DMS53 (cell line): ENCODE measurements around the gene SLC22A23.

Experiments
- DNase-seq: peaks from one replicate; lab custom pipeline; 2025; lab: John Stamatoyannopoulos, UW

The SLC22A23 gene

DNA sequence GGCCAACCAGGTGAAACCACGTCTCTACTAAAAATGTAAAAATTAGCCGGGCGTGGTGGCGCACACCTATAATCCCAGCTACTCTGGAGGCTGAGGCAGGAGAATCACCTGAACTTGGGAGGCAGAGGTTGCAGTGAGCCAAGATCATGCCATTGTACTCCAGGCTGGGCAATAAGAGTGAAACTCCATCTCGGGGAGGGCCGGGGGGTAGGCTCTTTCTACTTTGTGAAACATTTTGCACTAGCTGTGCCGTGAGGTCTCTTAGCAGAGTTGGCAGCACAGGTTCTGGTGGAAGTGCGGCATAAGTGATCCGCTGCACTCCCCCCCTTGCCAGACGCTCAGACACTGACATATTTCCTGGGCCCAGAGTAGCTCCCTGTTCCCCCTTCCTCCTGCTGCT, 173.6 kb downstream of the SLC22A23 start:
- no peak for DNase-seq

DNA sequence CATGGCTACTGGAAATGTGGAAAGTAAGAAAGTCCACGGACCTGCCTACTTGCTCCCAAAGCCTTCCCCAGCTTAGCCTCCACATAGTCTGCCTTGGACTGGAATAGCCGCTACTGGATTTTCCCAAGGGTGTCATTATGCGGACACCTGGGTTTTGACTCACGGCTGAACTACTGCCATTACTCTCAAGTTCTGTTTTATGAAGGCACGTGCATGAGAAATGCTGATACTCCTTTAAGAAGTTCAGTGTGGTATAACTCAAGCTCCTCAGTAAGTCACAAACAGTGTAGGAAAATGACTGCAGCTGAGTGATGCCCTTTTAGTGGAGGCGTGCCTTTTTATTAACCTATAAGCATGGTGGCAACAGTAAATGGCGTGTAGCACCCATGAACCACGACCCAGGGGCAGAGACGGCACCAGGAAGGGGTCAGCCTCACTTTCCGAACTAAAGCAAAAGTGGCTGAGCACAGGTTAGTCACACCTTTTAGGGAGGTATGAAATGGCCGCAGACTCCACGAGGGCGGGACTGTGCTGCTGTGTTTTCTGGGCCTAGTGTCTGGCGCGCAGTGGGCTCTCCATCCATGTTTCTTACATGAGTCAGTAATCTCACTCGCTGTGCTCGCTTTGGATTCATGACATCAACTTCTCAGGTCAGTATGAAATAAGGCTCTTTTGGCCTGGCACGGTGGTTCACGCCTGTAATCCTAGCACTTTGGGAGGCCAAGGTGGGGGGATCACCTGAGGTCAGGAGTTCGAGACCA, 174.2 kb downstream of the SLC22A23 start:
- DNase-seq = no peak

DNA sequence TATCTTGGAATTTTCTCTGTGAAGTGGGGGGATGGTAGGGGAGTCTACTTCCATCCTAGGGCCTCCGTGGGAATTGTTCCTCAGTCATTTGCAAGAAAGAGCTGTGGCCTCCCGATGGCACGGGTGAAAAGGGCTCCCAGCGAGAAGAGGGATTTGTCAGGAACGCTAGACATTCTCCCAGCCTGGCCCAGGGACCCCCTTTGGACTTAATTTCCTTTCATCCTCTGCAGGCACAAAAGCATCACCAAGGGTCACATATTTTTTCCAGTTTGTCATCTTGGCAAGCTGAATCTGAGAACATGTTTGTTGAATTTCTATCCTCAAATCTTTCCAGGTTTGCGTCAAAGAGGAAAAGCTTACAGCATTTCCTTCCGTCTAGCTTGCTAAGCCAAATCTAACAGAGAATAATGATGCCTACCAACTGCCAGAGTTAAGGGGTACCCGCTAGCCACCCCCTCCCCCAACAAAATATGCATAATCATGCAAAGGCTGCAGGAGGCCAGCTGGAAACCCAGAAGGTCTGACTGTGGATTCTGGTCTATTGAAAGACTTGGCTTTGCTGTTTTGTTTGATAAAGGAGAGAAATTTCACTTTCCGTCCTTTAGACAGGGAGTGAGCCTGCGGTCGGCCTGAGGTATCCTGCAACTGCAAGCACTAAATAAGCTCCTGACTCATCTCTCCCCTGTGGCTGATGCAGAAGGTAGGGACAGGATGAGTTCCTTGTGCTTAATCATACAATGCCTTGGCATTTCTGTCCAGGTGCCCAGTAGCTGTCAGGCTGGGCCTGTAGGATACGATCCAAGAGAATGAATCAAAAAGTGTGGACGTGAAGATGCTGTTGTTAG, 175.0 kb downstream of the SLC22A23 start:
- no peak for DNase-seq

DNA sequence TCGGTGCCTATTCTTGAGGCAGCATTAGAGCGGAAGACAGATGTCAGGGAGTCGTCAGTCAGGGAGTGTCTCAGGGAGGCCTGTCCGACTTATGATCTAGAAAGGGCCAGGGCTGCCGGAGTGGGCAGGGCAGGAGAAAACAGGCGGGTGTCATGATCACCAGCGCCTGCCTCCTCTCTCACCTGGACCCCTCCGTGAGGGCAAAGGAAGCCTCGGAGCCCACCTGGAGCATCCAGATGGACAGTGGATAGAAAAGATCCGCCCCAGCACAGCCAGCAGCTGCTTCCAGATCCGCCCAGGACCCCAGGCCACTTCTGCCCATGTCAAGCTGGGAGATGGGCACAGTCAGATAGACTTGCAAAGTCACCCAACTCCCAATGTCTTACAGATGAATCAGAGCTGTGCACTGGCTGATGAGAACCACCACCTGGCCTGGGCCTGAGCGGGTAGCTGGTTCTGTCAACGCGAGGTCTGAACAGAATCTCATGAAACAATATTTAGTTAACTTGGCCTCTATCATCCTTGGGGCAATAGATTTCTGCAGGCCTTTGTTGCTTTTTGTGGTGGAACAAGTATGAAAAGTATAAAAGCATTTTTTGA, 175.9 kb downstream of the SLC22A23 start:
- no peak for DNase-seq

- DNase-seq = no peak
Observed at GRCh38 chr6:3280091-3280490, 176.8 kb downstream of the SLC22A23 start.

DNA sequence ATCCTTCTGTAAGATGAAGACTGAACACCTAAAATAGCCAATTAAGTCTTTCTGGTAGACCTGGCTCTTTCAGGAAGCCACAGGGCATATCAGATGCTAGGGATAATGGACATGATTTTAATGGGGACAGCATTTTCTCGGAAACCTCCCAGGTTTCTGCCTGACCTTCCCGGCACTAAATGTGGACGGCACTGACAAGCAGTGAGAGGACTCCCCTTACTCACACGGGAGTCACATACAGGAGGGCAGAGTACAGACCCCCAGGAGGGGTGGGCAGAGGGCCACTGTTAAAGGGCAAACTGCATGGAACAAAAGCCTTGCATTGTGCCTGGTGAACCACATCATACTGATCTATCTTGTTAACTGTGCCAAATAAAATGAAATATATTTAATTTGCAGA, 178.2 kb downstream of the SLC22A23 start:
- DNase-seq = no peak

GRCh38 chr6:3277851-3278416, 178.9 kb downstream of the SLC22A23 start:
- no peak for DNase-seq

DNA sequence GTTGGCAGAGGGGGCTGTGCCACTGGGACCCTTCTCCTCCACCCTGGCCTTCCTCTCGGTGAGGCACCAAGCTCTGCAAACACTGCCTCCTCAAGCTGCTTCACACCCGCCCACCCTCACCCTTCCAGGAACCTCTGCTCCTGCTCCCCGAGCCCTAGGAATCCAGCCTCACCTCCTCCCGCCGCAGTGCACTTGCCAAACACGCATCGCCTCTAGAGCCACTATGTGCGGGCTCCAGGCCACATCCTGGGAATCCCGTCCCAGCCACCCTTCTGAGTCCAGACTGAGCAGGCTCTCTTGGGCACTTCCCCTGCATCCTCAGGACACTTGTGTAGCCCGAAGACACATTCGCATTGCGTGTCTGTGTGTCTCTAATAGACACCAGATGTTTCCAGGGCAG, 179.6 kb downstream of the SLC22A23 start:
- DNase-seq = no peak

- no peak for DNase-seq
Observed at GRCh38 chr6:3276174-3277167, 180.4 kb downstream of the SLC22A23 start.

GRCh38 chr6:3273707-3274521, 182.9 kb downstream of the SLC22A23 start:
- DNase-seq = no peak

DNA sequence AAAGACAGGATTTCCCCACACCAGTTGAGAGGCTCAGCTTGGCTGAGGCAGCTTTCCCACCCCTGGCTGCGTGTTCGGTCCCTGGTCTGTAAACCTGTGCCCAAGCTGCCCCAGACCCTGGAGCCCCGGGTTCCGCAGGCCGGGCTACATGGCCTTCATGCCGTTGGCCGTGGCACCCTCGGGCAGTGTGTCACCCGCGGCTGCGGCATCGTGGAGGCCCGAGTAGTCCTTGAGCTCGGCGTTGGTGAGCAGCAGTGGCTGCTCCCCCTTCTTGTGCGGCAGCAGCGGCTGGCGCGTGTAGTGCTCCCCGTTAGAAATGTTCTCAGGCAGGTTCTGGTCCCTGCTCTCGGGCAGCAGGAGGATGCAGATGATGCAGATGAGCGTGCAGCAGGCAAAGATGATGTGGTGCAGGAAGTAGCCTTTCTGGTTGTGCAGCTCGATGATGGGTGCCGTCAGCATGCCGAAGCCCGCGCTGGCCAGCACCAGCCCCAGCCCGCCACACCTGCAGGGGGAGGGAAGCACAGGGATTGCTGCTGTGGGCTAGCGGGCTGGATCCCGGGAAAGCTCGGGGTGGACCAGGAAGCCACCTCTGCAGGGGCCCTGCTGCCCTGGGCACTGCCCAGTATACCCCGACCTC, 183.8 kb downstream of the SLC22A23 start:
- DNase-seq = no peak

GRCh38 chr6:3271756-3272155, 185.1 kb downstream of the SLC22A23 start:
- DNase-seq = no peak

- no peak for DNase-seq
Observed at GRCh38 chr6:3270258-3270657, 186.6 kb downstream of the SLC22A23 start.

DNA sequence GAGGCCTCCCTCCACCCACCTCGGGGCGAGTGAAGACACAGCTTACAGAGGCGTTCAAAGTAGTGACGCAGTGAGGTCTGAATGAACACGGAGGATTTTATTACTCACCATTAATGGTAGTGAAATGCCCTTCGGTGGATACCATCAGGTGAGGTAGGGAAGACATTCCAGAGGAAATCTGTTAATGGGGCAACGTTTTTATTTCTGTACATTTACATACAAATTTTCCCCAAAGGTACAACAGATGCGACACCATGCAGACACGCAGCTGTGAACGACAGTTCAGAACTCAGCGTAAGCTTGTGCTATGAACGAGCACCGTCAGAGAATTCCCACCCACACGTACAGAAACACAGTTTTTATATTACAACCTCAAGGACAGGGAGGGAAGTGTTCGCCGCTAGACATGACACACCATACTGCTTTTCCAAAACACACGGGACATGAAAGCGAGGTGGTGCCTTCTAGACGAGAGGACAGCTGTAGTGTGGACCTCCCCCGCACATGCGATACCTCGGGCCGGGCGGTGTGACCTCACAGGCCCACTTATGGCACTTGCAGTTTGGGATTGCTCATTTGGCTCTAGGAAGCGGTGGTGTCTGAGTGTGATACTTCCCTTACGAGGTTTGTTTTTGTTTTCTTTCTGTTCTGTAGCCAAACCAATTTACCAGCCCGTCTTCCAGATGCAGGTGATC, 187.4 kb downstream of the SLC22A23 start:
- DNase-seq = no peak

DNA sequence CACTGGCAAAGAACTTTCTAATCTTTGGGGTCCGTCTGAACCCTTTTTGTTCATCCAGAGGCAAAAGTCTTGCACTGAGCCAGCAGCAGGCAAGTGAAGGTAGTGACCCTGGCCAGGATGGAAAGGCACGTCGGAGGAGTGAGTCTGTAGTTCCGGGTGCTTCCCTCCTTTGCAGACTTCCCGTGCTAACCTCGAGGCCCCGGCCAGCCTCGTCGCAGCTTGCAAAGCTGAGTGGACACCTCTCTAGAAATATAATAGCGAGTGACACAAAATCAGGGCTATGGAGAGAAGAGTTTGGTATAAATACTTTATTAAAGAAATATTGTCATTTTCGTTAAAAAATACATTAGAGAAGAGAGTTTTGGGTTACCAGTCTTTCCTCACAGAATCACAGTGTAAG, 188.2 kb downstream of the SLC22A23 start:
- no peak for DNase-seq

DNA sequence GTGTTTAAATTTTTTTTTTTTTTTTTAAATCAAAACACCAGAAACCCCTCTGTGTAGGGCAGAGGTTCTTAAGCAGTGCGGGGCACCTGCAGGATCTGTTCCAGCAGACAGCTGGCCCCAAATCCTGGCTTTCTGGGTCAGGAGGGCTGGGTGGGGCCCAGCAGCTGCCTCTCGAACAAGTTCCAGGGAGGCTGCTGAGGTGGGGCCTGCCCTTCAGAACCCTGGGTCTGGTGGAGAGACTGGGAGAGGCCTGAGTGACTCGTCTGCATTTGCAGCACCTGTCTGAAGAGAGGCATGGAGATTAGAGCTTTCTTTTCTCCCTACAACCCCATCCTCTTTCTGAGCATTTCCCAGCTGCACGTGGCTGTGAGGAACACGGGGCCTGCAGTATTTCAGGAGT, 189.7 kb downstream of the SLC22A23 start:
- no peak for DNase-seq

DNA sequence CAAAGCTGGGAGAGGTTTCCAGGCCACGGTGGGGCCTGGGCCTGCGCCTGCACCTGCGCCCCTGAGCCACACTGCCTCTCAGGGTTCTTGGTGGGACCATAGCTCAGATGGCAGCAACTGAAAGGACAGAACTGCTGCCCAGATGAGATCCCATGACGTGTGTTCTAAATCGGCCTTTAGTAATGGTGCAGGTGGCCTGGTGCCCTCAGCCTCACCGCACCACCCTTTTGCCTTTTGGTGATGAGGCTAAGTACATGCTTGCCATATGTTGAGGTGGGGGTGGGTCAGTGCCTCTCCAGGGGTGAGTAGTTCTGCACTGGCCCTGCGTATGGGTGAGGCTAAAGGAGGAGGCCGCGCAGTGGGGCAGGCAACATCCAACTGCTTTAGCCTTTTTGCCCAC, 190.7 kb downstream of the SLC22A23 start:
- DNase-seq = no peak

GRCh38 chr6:3265671-3266070, 191.2 kb downstream of the SLC22A23 start:
- no peak for DNase-seq

DNA sequence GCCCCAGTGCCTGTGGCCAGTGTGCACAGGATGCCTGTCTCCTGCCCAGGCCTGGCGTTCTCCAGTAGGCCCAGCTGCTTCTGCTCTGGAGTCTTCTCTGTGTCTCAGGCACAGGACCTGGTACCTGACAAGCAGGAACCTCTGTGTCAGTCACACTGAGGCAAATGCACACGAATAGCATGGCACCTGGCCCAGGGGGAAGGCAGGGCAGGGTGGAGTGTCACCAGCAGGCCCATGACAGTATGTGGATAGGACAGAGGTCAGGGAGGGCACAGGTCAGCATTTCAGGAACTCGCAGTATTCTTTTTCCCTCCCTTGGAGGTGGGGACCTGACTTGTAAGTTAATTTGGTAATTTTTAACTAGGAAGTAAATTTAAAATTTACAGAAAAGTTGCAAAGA, 192.5 kb downstream of the SLC22A23 start:
- no peak for DNase-seq
